ENCODE results near the gene CSF2RB. TPM values are rescaled to one million over a fixed set of nuclear protein-coding genes. Genes with fewer than 3 reads are reported as not detected.
"Not testable (repeated sequence)": the region's sequence is repeated elsewhere in the genome, so short reads cannot be mapped to it uniquely, and the experiment has no call there.

Gene CSF2RB
- polyA plus RNA-seq, 2 of the 4 experiments (the other 2 are of a cell fraction), result not detected

- CTCF ChIA-PET, result interaction anchor here (1.0 to 1.3 kb wide), 5 partner anchors 11 to 205 kb away, joined by 3 to 4 read pairs (median 3); no protein-coding TSS in a partner anchor
- 48% methylated on average over 12 of the region's 12 CpGs for WGBS (ENCODE audit: missing lambda C conversion rate)
- no peak for ATAC-seq
These were observed 74.8 kb downstream of the CSF2RB start for GRCh38 chr22:36988075-36988832.

GRCh38 chr22:36989012-36989411, 75.6 kb downstream of the CSF2RB start:
- WGBS (ENCODE audit: missing lambda C conversion rate), result 60% methylated on average over 4 of the region's 4 CpGs
- H3K4me3 ChIP-seq; H3K4me1 ChIP-seq; POLR2A ChIA-PET; ATAC-seq; DNase-seq (ENCODE audit: low read depth in 1 of 2, low spot score in 1 of 2); H3K27ac ChIP-seq; H3K9me3 ChIP-seq; H3K4me2 ChIP-seq; FAIRE-seq: not testable (repeated sequence)
- CTCF ChIA-PET, result interaction anchor here (1.0 to 2.9 kb wide), 4 partner anchors 11 to 206 kb away, joined by 3 to 12 read pairs (median 4); no protein-coding TSS in a partner anchor

More at GRCh38 chr22:36988075-36988832, 74.8 kb downstream of the CSF2RB start:
- TF ChIP-seq CBX8 (IDR thresholded peaks at IDR 0.05), result no peak
- TF ChIP-seq CEBPB (IDR thresholded peaks at IDR 0.05), result no peak
- no peak for TF ChIP-seq FOSL2 (IDR thresholded peaks at IDR 0.05)
- no peak for TF ChIP-seq FOSL2 (CRISPR knock-in tag; IDR thresholded peaks at IDR 0.05)
- TF ChIP-seq HOXB13 (CRISPR knock-in tag; IDR thresholded peaks at IDR 0.05; ENCODE audit: low read depth), result no peak
- TF ChIP-seq TFCP2L1 (CRISPR knock-in tag; IDR thresholded peaks at IDR 0.05), result no peak
- TF ChIP-seq JUN (IDR thresholded peaks at IDR 0.05), result no peak
- TF ChIP-seq NFE2L2 (conservative IDR thresholded peaks at IDR 0.05; ENCODE audit: low read length), result no peak
- no peak for TF ChIP-seq MAFK (IDR thresholded peaks at IDR 0.05; ENCODE audit: partially characterized antibody)
- DNase-seq (ENCODE audit: low read depth in 1 of 2, low spot score in 1 of 2) (no peak), FAIRE-seq (no peak)
- no peak overlapping the region for H3K4me2 ChIP-seq
- no peaks in the 10 kb centered on the region for H3K4me1 ChIP-seq
- no peak overlapping the region for H3K27ac ChIP-seq
- peaks cover 5% of the 10 kb centered on the region; the same call in 1 of the 3 replicates for H3K9me3 ChIP-seq
- H3K4me3 ChIP-seq, result no peak overlapping the region
- POLR2A ChIA-PET, result no interaction called here

Other genes starting within 250 kb of the CSF2RB start
- not detected in 2 replicates for gene CACNG2, start 209.9 kb upstream of the CSF2RB start, polyA plus RNA-seq (2011; rRNA removed)
- gene CACNG2, start 209.9 kb upstream of the CSF2RB start, polyA plus RNA-seq (2017; fragmentation: RNase III; extraction: RNeasy Plus Mini Kit Qiagen cat#74134 plus additional on column Dnase treatment), result not detected in 3 replicates
- 24.6 and 26.4 TPM in 2 replicates for gene IFT27, start 137.5 kb upstream of the CSF2RB start, polyA plus RNA-seq (2011; rRNA removed)
- 17.5 to 17.6 TPM (median 17.5 TPM) in 3 replicates for gene IFT27, start 137.5 kb upstream of the CSF2RB start, polyA plus RNA-seq (2017; fragmentation: RNase III; extraction: RNeasy Plus Mini Kit Qiagen cat#74134 plus additional on column Dnase treatment)
- not detected in 2 replicates for gene PVALB, start 96.6 kb upstream of the CSF2RB start, polyA plus RNA-seq (2011; rRNA removed)
- not detected in 3 replicates for gene PVALB, start 96.6 kb upstream of the CSF2RB start, polyA plus RNA-seq (2017; fragmentation: RNase III; extraction: RNeasy Plus Mini Kit Qiagen cat#74134 plus additional on column Dnase treatment)
- gene NCF4, start 52.6 kb upstream of the CSF2RB start, polyA plus RNA-seq (2011; rRNA removed), result not detected in 2 replicates
- gene NCF4, start 52.6 kb upstream of the CSF2RB start, polyA plus RNA-seq (2017; fragmentation: RNase III; extraction: RNeasy Plus Mini Kit Qiagen cat#74134 plus additional on column Dnase treatment), result not detected in 3 replicates
- 43.2 and 49.4 TPM in 2 replicates for gene TST, start 105.8 kb downstream of the CSF2RB start, polyA plus RNA-seq (2011; rRNA removed)
- gene TST, start 105.8 kb downstream of the CSF2RB start, polyA plus RNA-seq (2017; fragmentation: RNase III; extraction: RNeasy Plus Mini Kit Qiagen cat#74134 plus additional on column Dnase treatment), result 36.4 to 50.1 TPM (median 49.4 TPM) in 3 replicates
- 40.6 and 44.2 TPM in 2 replicates for gene MPST, start 106.1 kb downstream of the CSF2RB start, polyA plus RNA-seq (2011; rRNA removed)
- 55.4 to 63.3 TPM (median 61.8 TPM) in 3 replicates for gene MPST, start 106.1 kb downstream of the CSF2RB start, polyA plus RNA-seq (2017; fragmentation: RNase III; extraction: RNeasy Plus Mini Kit Qiagen cat#74134 plus additional on column Dnase treatment)
- 17.7 and 18.7 TPM in 2 replicates for gene KCTD17, start 138.1 kb downstream of the CSF2RB start, polyA plus RNA-seq (2011; rRNA removed)
- gene KCTD17, start 138.1 kb downstream of the CSF2RB start, polyA plus RNA-seq (2017; fragmentation: RNase III; extraction: RNeasy Plus Mini Kit Qiagen cat#74134 plus additional on column Dnase treatment), result 29.5 to 37.1 TPM (median 35.5 TPM) in 3 replicates
- not detected in 2 replicates for gene TMPRSS6, start 196.1 kb downstream of the CSF2RB start, polyA plus RNA-seq (2011; rRNA removed)
- not detected in 3 replicates for gene TMPRSS6, start 196.1 kb downstream of the CSF2RB start, polyA plus RNA-seq (2017; fragmentation: RNase III; extraction: RNeasy Plus Mini Kit Qiagen cat#74134 plus additional on column Dnase treatment)
- gene IL2RB, start 236.3 kb downstream of the CSF2RB start, polyA plus RNA-seq (2011; rRNA removed), result 0.05 and 0.14 TPM in 2 replicates
- gene IL2RB, start 236.3 kb downstream of the CSF2RB start, polyA plus RNA-seq (2017; fragmentation: RNase III; extraction: RNeasy Plus Mini Kit Qiagen cat#74134 plus additional on column Dnase treatment), result 0.04 to 0.17 TPM (median 0.05 TPM) in 3 replicates